ENCODE data around the gene KRT81.
"Not testable (repeated sequence)": the region's sequence is repeated elsewhere in the genome, so short reads cannot be mapped to it uniquely, and the experiment has no call there.

Gene KRT81

GRCh38 chr12:52252175-52252615 lies 39.1 kb downstream of the KRT81 start:
- not testable (repeated sequence) for DNase-seq

- no peak for DNase-seq
Observed at GRCh38 chr12:52251367-52252051, 39.8 kb downstream of the KRT81 start.

GRCh38 chr12:52250048-52250990 lies 41.0 kb downstream of the KRT81 start:
- DNase-seq: no peak

GRCh38 chr12:52249511-52250047 lies 41.8 kb downstream of the KRT81 start:
- no peak for DNase-seq

GRCh38 chr12:52248541-52249461 lies 42.5 kb downstream of the KRT81 start:
- no peak for DNase-seq

- no peak for DNase-seq
Observed at GRCh38 chr12:52247622-52248540, 43.5 kb downstream of the KRT81 start.

GRCh38 chr12:52246720-52247621 lies 44.4 kb downstream of the KRT81 start:
- DNase-seq: no peak

- no peak for DNase-seq
Observed at GRCh38 chr12:52245962-52246569, 45.3 kb downstream of the KRT81 start.

- DNase-seq: no peak
Observed at GRCh38 chr12:52245259-52245961, 45.9 kb downstream of the KRT81 start.

GRCh38 chr12:52244615-52244994 lies 46.7 kb downstream of the KRT81 start:
- DNase-seq: no peak

GRCh38 chr12:52243856-52244614 lies 47.3 kb downstream of the KRT81 start:
- peak; percentile 93 to 94 (median 94) for DNase-seq

GRCh38 chr12:52243259-52243855 lies 48.0 kb downstream of the KRT81 start:
- DNase-seq: no peak

- DNase-seq: no peak
Observed at GRCh38 chr12:52242442-52243258, 48.7 kb downstream of the KRT81 start.

GRCh38 chr12:52241205-52241842 lies 50.0 kb downstream of the KRT81 start:
- DNase-seq: peak; percentile 42 to 62 (median 51)

- not testable (repeated sequence) for DNase-seq
Observed at GRCh38 chr12:52240247-52240646, 51.1 kb downstream of the KRT81 start.

GRCh38 chr12:52239767-52240166 lies 51.6 kb downstream of the KRT81 start:
- DNase-seq: no peak
